K562 (cell line): ENCODE measurements around the gene PCDHGA5. TPM values are rescaled to one million over a fixed set of nuclear protein-coding genes. Genes with fewer than 3 reads are reported as not detected.
A peak's percentile ranks its signal among the peaks of the same experiment; 100 is the strongest.

Experiments used
- BRF2 ChIP-seq: IDR thresholded peaks from 3 replicates; pipeline ENCODE4 v1.6.1; 2011; ENCODE audit warnings: borderline replicate concordance, mild to moderate bottlenecking; ENCODE audit not compliant: insufficient read length, insufficient read depth
- ETS1 ChIP-seq: conservative IDR thresholded peaks from 2 replicates; pipeline ENCODE4 v1.6.1; 2011; ENCODE audit warnings: low read depth, mild to moderate bottlenecking, low read length; ENCODE audit not compliant: control insufficient read depth
- HMG20A ChIP-seq: fragments of 450-650 bp; formaldehyde crosslinking; conservative IDR thresholded peaks from 2 replicates; pipeline ENCODE4 v1.4.0; 2020; ENCODE audit warnings: mild to moderate bottlenecking, mixed read lengths
- LCOR ChIP-seq: sonication (generic); formaldehyde crosslinking; IDR thresholded peaks from 2 replicates; pipeline ENCODE4 v1.8.0; 2022; ENCODE audit warnings: mild to moderate bottlenecking, missing genetic modification reagents
- REST ChIP-seq, 2 experiments: fragments of 450-650 bp; formaldehyde crosslinking in 1 of 2; IDR thresholded peaks; 2 replicates each; pipeline versions ENCODE4 v1.4.0 to v1.6.1; 2014 to 2020; ENCODE audit warnings: mild to moderate bottlenecking in 2 of 2, borderline replicate concordance in 1 of 2, low read depth in 1 of 2
- SIRT6 ChIP-seq: IDR thresholded peaks from one replicate; pipeline ENCODE4 v1.6.1; 2012; ENCODE audit warnings: low read depth, mild to moderate bottlenecking, control low read depth, inconsistent platforms, low read length, moderate library complexity
- XRCC5 ChIP-seq: fragments of 200-400 bp; formaldehyde crosslinking; IDR thresholded peaks from 2 replicates; pipeline ENCODE4 v1.6.1; 2017; ENCODE audit warnings: low read depth, mild to moderate bottlenecking, low read length
- ZBTB34 ChIP-seq: fragments of 250-450 bp; sonication (Bioruptor Pico); IDR thresholded peaks from 2 replicates; pipeline ENCODE4 v1.8.0; 2021; ENCODE audit warnings: mild to moderate bottlenecking, moderate library complexity
- ZNF197 ChIP-seq: fragments of 200-800 bp; sonication (Bioruptor generic); IDR thresholded peaks from 2 replicates; pipeline ENCODE4 v1.6.1; 2016; ENCODE audit warnings: low read depth, missing genetic modification characterization, missing compliant biosample characterization
- polyA plus RNA-seq, 8 experiments: library from polyadenylated mRNA; depleted of rRNA in 4 of 8; stranded (reverse) in 5 of 8; unstranded in 3 of 8; fragments of >200 nt; fragmentation: Nextera tagmentation in 2 of 8; fragmentation: Illumina TruSeq in 1 of 8; extraction: Ambion mirVana in 2 of 8; extraction: Trizol in 1 of 8; gene quantifications; 2 replicates each; pipeline versions ENCODE4 v1.2.1 to v1.2.3, GENCODE V29; 2011 to 2014; ENCODE audit warnings: inconsistent platforms in 1 of 8, missing spikeins in 1 of 8
- total RNA-seq, 7 experiments: library from RNA; depleted of rRNA in 6 of 7; stranded (reverse); fragments of >200 nt in 6 of 7; fragmentation: Illumina TruSeq in 2 of 7; extraction: Trizol in 2 of 7; gene quantifications; 2 replicates each; pipeline versions ENCODE4 v1.2.1 to v1.2.3, GENCODE V29; 2011 to 2021; ENCODE audit warnings: low replicate concordance in 1 of 7
- TF ChIP-seq, protein P1 (sequence below): fragments of 250-450 bp; sonication (Bioruptor Pico); IDR thresholded peaks from 2 replicates; pipeline ENCODE4 v1.8.0; 2022; ENCODE audit warnings: inconsistent platforms

The PCDHGA5 gene
- total and polyA plus RNA-seq, 9 of the 15 experiments (the other 6 are each of a cell fraction or from before 2014, with no cell fraction given): 0.01 to 0.18 (median 0.12) TPM; not detected in 1

GRCh38 chr5:141320225-141321169, 43.5 kb upstream of the PCDHGA5 start, which contains the start of gene TAF7 (continued):
- TF ChIP-seq, protein P1, sequence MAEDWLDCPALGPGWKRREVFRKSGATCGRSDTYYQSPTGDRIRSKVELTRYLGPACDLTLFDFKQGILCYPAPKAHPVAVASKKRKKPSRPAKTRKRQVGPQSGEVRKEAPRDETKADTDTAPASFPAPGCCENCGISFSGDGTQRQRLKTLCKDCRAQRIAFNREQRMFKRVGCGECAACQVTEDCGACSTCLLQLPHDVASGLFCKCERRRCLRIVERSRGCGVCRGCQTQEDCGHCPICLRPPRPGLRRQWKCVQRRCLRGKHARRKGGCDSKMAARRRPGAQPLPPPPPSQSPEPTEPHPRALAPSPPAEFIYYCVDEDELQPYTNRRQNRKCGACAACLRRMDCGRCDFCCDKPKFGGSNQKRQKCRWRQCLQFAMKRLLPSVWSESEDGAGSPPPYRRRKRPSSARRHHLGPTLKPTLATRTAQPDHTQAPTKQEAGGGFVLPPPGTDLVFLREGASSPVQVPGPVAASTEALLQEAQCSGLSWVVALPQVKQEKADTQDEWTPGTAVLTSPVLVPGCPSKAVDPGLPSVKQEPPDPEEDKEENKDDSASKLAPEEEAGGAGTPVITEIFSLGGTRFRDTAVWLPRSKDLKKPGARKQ (CRISPR knock-in tag): no peak
- TF ChIP-seq HMG20A (CRISPR knock-in tag) (no peak), ZBTB34 (CRISPR knock-in tag) (no peak), ZNF197 (CRISPR knock-in tag) (0 out of 2 replicates have a peak, but pooled peaks have one; percentile 48), BRF2 (no peak), SIRT6 (no peak), ETS1 (peak; percentile 59; the same call in 1 of the 2 replicates), REST (IDR thresholded peaks at IDR 0.05; ENCODE audit: borderline replicate concordance) (peak; percentile 50; the same call in 1 of the 2 replicates), REST (CRISPR knock-in tag; IDR thresholded peaks at IDR 0.05; ENCODE audit: low read depth) (no peak; the same call in 1 of the 2 replicates), XRCC5 (no peak; the same call in 1 of the 2 replicates), LCOR (CRISPR knock-in tag) (no peak; the same call in 1 of the 2 replicates)
